Kidney epithelial cell (primary cell): ENCODE measurements around the gene TENT5A. TPM values are rescaled to one million over a fixed set of nuclear protein-coding genes. Genes with fewer than 3 reads are reported as not detected.

Experiments used
- DNase-seq: peaks from one replicate; pipeline ENCODE4 v3.0.0-alpha.2; 2010; ENCODE audit warnings: low read depth
- H3K27me3 ChIP-seq: 2 replicates; pipeline ENCODE4 v1.6.0; 2011; ENCODE audit warnings: low read length; ENCODE audit not compliant: control insufficient read depth, insufficient read depth
- H3K36me3 ChIP-seq: 2 replicates; pipeline ENCODE4 v1.5.1; 2011; ENCODE audit warnings: low read length; ENCODE audit not compliant: control insufficient read depth, insufficient read depth
- H3K4me3 ChIP-seq: 2 replicates; pipeline ENCODE4 v1.5.1; 2011; ENCODE audit warnings: low read depth, mild to moderate bottlenecking, control low read depth, low read length
- CTCF ChIP-seq: IDR thresholded peaks from 2 replicates; pipeline ENCODE4 v1.5.1; 2011; ENCODE audit warnings: mild to moderate bottlenecking, moderate library complexity, low read length, control low read depth, inconsistent platforms; ENCODE audit not compliant: insufficient read depth, poor library complexity, severe bottlenecking
- total RNA-seq: library from RNA; depleted of rRNA; stranded (reverse); fragments of >200 nt; gene quantifications from 2 replicates; pipeline ENCODE4 v1.2.3, GENCODE V29; 2015

Gene TENT5A
- total RNA-seq, 1 donor from 2014 or later = 4.6 TPM

- H3K36me3 ChIP-seq = no peaks in the 10 kb centered on the region
- H3K27me3 ChIP-seq = no peaks in the 10 kb centered on the region
- no peak for DNase-seq
- TF ChIP-seq CTCF = no peak
- H3K4me3 ChIP-seq = no peak overlapping the region
Measured at GRCh38 chr6:81731814-81732213, 20.7 kb downstream of the TENT5A start.

- no peak overlapping the region for H3K4me3 ChIP-seq
- DNase-seq = no peak
- no peaks in the 10 kb centered on the region for H3K27me3 ChIP-seq
- TF ChIP-seq CTCF = no peak
- no peaks in the 10 kb centered on the region for H3K36me3 ChIP-seq
Measured at GRCh38 chr6:81727876-81728517, 24.5 kb downstream of the TENT5A start.

GRCh38 chr6:81725127-81725526, 27.4 kb downstream of the TENT5A start:
- Histone ChIP-seq H3K36me3 (no peaks in the 10 kb centered on the region), H3K4me3 (no peak overlapping the region), H3K27me3 (no peaks in the 10 kb centered on the region)
- TF ChIP-seq CTCF = no peak
- DNase-seq = no peak

GRCh38 chr6:81722506-81723223, 29.8 kb downstream of the TENT5A start:
- no peak for DNase-seq
- no peak overlapping the region for H3K4me3 ChIP-seq
- no peaks in the 10 kb centered on the region for H3K27me3 ChIP-seq
- no peak for TF ChIP-seq CTCF
- no peaks in the 10 kb centered on the region for H3K36me3 ChIP-seq

GRCh38 chr6:81720427-81720826, 32.1 kb downstream of the TENT5A start:
- Histone ChIP-seq H3K36me3 (no peaks in the 10 kb centered on the region), H3K27me3 (no peaks in the 10 kb centered on the region), H3K4me3 (no peak overlapping the region)
- no peak for DNase-seq
- TF ChIP-seq CTCF = no peak
